Lower leg skin (tissue), 4 donors: Measurements from ENCODE around the gene MYH10. TPM values are rescaled to one million over a fixed set of nuclear protein-coding genes. Genes with fewer than 3 reads are reported as not detected.
A peak's percentile ranks its signal among the peaks of the same experiment; 100 is the strongest.

Source experiments
- DNase-seq, 2 donors: peaks; one replicate each; pipeline ENCODE4 v3.0.0-alpha.2; 2019; ENCODE audit warnings: low spot score in 2 of 2
- H3K4me3 ChIP-seq: fragments of 200-600 bp; sonication (generic); 2 replicates; pipeline ENCODE4 v1.5.1; 2017; ENCODE audit warnings: mild to moderate bottlenecking, low read depth; ENCODE audit not compliant: poor library complexity, severe bottlenecking
- CTCF ChIP-seq, 3 donors: fragments of 450-650 bp; IDR thresholded peaks; one replicate each; pipeline ENCODE4 v1.5.1; 2016; ENCODE audit warnings: antibody characterized with exemption in 3 of 3, mild to moderate bottlenecking in 3 of 3, moderate library complexity in 2 of 3
- POLR2A ChIP-seq, 2 donors: fragments of 450-650 bp; IDR thresholded peaks; one replicate each; pipeline ENCODE4 v1.6.1; 2016 to 2017; ENCODE audit warnings: antibody characterized with exemption in 2 of 2, mild to moderate bottlenecking in 1 of 2, moderate library complexity in 1 of 2
- WGBS, 2 donors: methylation state at CpG; one replicate each; pipeline ENCODE4 v1.1.5; 2018; 5-methylcytosine and 5-hydroxymethylcytosine counted together
- intact Hi-C: fragments of 100-400 bp; cut with DNase I; formaldehyde crosslinking; loops from one replicate; pipeline ENCODE4 v1.15.0; 2023; ENCODE audit warnings: low total_unique reads
- total RNA-seq, 4 donors: library from RNA; depleted of rRNA; stranded (reverse); fragments of >200 nt; gene quantifications; one replicate each; pipeline ENCODE4 v1.1.0, GENCODE V29; 2016

The MYH10 gene
- total RNA-seq, 4 donors from 2014 or later, result 6.7 to 17.2 (median 11.4) TPM

- DNase-seq, result peak; percentile 44 to 94
- WGBS, 2 donors, result 0 to 2% methylated on average over 19 to 42 of the region's 43 CpGs
- no peak for TF ChIP-seq CTCF (IDR thresholded peaks at IDR 0.05)
- TF ChIP-seq POLR2A (IDR thresholded peaks at IDR 0.05), result no peak
- peak overlapping the region; percentile 94 for H3K4me3 ChIP-seq
- intact Hi-C loops, result no loop called here
Measured at GRCh38 chr17:8436169-8436843, 194.2 kb downstream of the MYH10 start.

- WGBS, 2 donors, result 3% methylated on average over 40 to 59 of the region's 68 CpGs
- peak in 1 of 2 donors; percentile 95 for TF ChIP-seq POLR2A (IDR thresholded peaks at IDR 0.05)
- no peak for TF ChIP-seq CTCF (IDR thresholded peaks at IDR 0.05)
- intact Hi-C loops, result no loop called here
- peak; percentile 98 to 100 for DNase-seq
- peak within 1 kb of the TSS; percentile 94 for H3K4me3 ChIP-seq
Measured at GRCh38 chr17:8435245-8436168, 195.0 kb downstream of the MYH10 start, which contains the start of gene NDEL1. Gene NDEL1 (plus strand): TSS chr17:8435884. CDS start chr17:8444272, 8,388 bp downstream.

GRCh38 chr17:8430966-8431365 lies 199.6 kb downstream of the MYH10 start:
- peak; percentile 49 to 91 for DNase-seq
- H3K4me3 ChIP-seq, result no peak overlapping the region
- 13 to 28% methylated on average over 7 of the region's 7 CpGs for WGBS, 2 donors
- intact Hi-C loops, result no loop called here
- TF ChIP-seq CTCF (IDR thresholded peaks at IDR 0.05), result no peak
- no peak for TF ChIP-seq POLR2A (IDR thresholded peaks at IDR 0.05)

GRCh38 chr17:8426802-8427201 lies 203.7 kb downstream of the MYH10 start:
- no peak for DNase-seq
- no peak overlapping the region for H3K4me3 ChIP-seq
- 93 to 96% methylated on average over 3 of the region's 3 CpGs for WGBS, 2 donors
- intact Hi-C loops, result no loop called here
- TF ChIP-seq CTCF (IDR thresholded peaks at IDR 0.05) (no peak), POLR2A (IDR thresholded peaks at IDR 0.05) (no peak)

- WGBS, 2 donors, result 43 to 46% methylated on average over 6 of the region's 6 CpGs
- intact Hi-C loops, result no loop called here
Measured at GRCh38 chr17:8426094-8426720, 204.3 kb downstream of the MYH10 start.

More at GRCh38 chr17:8426094-8426720, 204.3 kb downstream of the MYH10 start:
- TF ChIP-seq CTCF (IDR thresholded peaks at IDR 0.05) (no peak), POLR2A (IDR thresholded peaks at IDR 0.05) (no peak)
- no peak overlapping the region for H3K4me3 ChIP-seq
- no peak for DNase-seq

Other genes starting within 250 kb of the MYH10 start
- 1,000 to 10,000 TPM; 3,126 to 5,795 (median 3,707) TPM for gene RPL26, start 247.5 kb downstream of the MYH10 start, total RNA-seq
- 10 to 100 TPM; 13.4 to 16.3 (median 15.0) TPM for gene RNF222, start 232.9 kb downstream of the MYH10 start, total RNA-seq
- gene NDEL1, start 194.8 kb downstream of the MYH10 start, total RNA-seq, result 100 to 1,000 TPM; 129 to 160 (median 145) TPM
- not detected for gene CCDC42, start 114.1 kb upstream of the MYH10 start, total RNA-seq
- gene SPDYE4, start 127.8 kb upstream of the MYH10 start, total RNA-seq, result not detected
- under 1 TPM in 2 of 4 donors, not detected in 2; 0.19 to 0.23 TPM for gene MFSD6L, start 168.6 kb upstream of the MYH10 start, total RNA-seq
- 1 to 10 TPM in 2 of 4 donors, under 1 TPM in 2; 0.52 to 2.5 (median 1.1) TPM for gene PIK3R6, start 236.9 kb upstream of the MYH10 start, total RNA-seq